Calu3 (cell line): ENCODE measurements around the gene E2F8. TPM values are rescaled to one million over a fixed set of nuclear protein-coding genes. Genes with fewer than 3 reads are reported as not detected.

Source experiments
- BruUV-seq: library from RNA; stranded (reverse); fragments of 400-500 nt; replicated peaks from 2 replicates; lab custom pipeline; 2021; lab: Mats Ljungman, UMichigan
- CTCF ChIA-PET: fragments of 300-600 bp; sonication (Branson Sonifier 250); formaldehyde crosslinking; loops from one replicate; lab custom pipeline; 2022; ENCODE audit warnings: antibody characterized with exemption; lab: Charles Lee
- DNase-seq: peaks from one replicate; pipeline ENCODE4 v3.0.0; 2022
- H3K27ac Mint-ChIP-seq: one replicate; pipeline ENCODE4 v1.8.0; 2022; ENCODE audit warnings: mixed read lengths; ENCODE audit not compliant: unreplicated experiment
- H3K27me3 Mint-ChIP-seq: one replicate; pipeline ENCODE4 v1.8.0; 2022; ENCODE audit warnings: mixed read lengths; ENCODE audit not compliant: unreplicated experiment
- H3K36me3 Mint-ChIP-seq: one replicate; pipeline ENCODE4 v1.8.0; 2022; ENCODE audit warnings: mild to moderate bottlenecking, moderate library complexity, mixed read lengths; ENCODE audit not compliant: insufficient read depth, unreplicated experiment
- H3K4me1 Mint-ChIP-seq: one replicate; pipeline ENCODE4 v1.8.0; 2022; ENCODE audit warnings: mild to moderate bottlenecking, low read depth, mixed read lengths; ENCODE audit not compliant: unreplicated experiment
- H3K4me3 Mint-ChIP-seq: one replicate; pipeline ENCODE4 v1.8.0; 2022; ENCODE audit warnings: mild to moderate bottlenecking, low read depth, moderate library complexity, mixed read lengths; ENCODE audit not compliant: unreplicated experiment
- H3K9me3 Mint-ChIP-seq: one replicate; pipeline ENCODE4 v1.8.0; 2022; ENCODE audit warnings: low read depth, mixed read lengths; ENCODE audit not compliant: unreplicated experiment
- CTCF ChIP-seq: fragments of 200-600 bp; IDR thresholded peaks from one replicate; pipeline ENCODE4 v1.8.0; 2022; ENCODE audit warnings: antibody characterized with exemption; ENCODE audit not compliant: unreplicated experiment
- intact Hi-C: fragments of 100-400 bp; cut with micrococcal nuclease; formaldehyde crosslinking; loops from one replicate; pipeline ENCODE4 v1.10.0; 2022; ENCODE audit not compliant: unreplicated experiment
- total RNA-seq: library from RNA; stranded (reverse); gene quantifications from 2 replicates; pipeline ENCODE4 v1.2.3, GENCODE V29; 2022

E2F8 gene
- total RNA-seq, 1 experiment from 2014 or later = 19.7 TPM

- DNase-seq = no peak
- peaks cover 11% of the 10 kb centered on the region for H3K9me3 Mint-ChIP-seq
- no peak overlapping the region for H3K4me3 Mint-ChIP-seq
- peak overlapping the region; percentile 57 for H3K27ac Mint-ChIP-seq
- intact Hi-C loops = loop anchor here (5.0 to 10.0 kb wide), 2 partner anchors 166 to 881 kb away; no protein-coding TSS in a partner anchor
- TF ChIP-seq CTCF = no peak
- H3K27me3 Mint-ChIP-seq = no peaks in the 10 kb centered on the region
- no TSS peak for BruUV-seq
- CTCF ChIA-PET = interaction anchor here (0.7 to 1.5 kb wide), 2 partner anchors 16 to 374 kb away, joined by 3 read pairs; no protein-coding TSS in a partner anchor
- H3K36me3 Mint-ChIP-seq = peaks cover 41% of the 10 kb centered on the region
- peaks cover 39% of the 10 kb centered on the region for H3K4me1 Mint-ChIP-seq
Measured at GRCh38 chr11:19243613-19244012, 2.9 kb upstream of the E2F8 start.

DNA sequence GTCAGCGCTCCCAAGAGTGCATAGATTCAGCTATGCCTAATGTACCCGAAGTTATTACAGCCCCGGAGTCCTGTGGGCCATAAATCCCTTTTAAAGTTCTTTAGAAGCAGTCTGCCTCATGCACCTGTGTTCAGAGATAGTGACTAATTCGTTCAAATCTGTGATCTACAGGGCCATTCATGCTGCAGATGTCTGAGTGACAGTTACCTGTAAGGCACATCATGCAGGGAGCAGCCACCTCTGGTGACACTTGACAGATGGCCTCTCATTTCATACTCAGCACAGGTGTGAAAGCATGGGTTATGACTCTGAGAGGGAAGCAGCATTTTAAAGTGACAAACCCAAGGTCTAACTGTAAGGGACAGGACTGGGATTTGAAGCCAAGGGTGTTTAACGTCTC, 2.4 kb upstream of the E2F8 start:
- Mint-ChIP-seq H3K27me3 (no peaks in the 10 kb centered on the region), H3K27ac (no peak overlapping the region), H3K9me3 (peaks cover 6% of the 10 kb centered on the region), H3K36me3 (peaks cover 41% of the 10 kb centered on the region), H3K4me1 (peaks cover 42% of the 10 kb centered on the region), H3K4me3 (no peak overlapping the region)
- no peak for DNase-seq
- BruUV-seq = no TSS peak
- CTCF ChIA-PET = no interaction called here
- intact Hi-C loops = loop anchor here (5.0 to 10.0 kb wide), 2 partner anchors 166 to 882 kb away; no protein-coding TSS in a partner anchor
- TF ChIP-seq CTCF = no peak

DNA sequence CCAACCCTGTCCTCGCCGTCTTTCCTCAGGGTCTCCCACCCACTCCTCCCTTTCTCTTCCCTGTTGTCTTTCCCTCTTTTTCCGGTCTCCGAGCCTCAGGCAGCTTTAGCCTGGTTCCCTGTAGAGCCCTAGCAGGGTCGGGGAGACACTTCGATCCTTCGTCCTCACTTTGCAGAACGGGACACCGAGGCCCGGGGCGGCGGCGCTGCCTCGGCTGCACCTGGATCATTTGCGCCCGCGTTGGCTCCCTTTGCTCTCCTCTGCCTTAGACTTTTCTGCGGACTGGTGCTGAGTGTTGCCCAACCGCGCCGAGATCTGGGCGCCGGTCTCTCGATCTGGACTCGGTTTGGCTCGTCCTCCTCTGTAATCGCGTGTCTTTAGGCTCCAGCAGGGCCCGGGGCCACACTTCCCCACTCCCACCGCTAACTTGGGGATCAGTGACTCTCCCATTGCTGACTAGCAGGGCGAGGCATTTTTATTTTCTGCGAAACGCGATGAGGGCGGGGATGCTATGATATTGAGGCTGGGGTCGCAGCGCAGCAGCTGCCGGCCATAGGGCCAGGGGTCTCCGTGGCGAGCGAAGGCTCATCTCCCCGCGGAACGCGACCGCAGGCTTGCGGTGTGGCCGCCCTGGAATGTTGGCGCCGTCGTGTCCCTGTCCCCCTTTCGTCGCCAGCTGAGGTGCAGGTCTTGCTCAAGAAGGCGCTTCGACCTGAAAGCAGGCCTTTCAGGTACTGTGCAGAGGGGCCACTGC, 1.6 kb upstream of the E2F8 start:
- intact Hi-C loops = loop anchor here (5.0 to 10.0 kb wide), 2 partner anchors 165 to 882 kb away; no protein-coding TSS in a partner anchor
- H3K9me3 Mint-ChIP-seq = peaks cover 3% of the 10 kb centered on the region
- CTCF ChIA-PET = no interaction called here
- peaks cover 41% of the 10 kb centered on the region for H3K36me3 Mint-ChIP-seq
- BruUV-seq = no TSS peak
- H3K27ac Mint-ChIP-seq = peak overlapping the region; percentile 60
- peaks cover 45% of the 10 kb centered on the region for H3K4me1 Mint-ChIP-seq
- no peak for DNase-seq
- peak overlapping the region; percentile 70 for H3K4me3 Mint-ChIP-seq
- no peaks in the 10 kb centered on the region for H3K27me3 Mint-ChIP-seq
- TF ChIP-seq CTCF = no peak

- H3K4me1 Mint-ChIP-seq = peaks cover 50% of the 10 kb centered on the region
- H3K4me3 Mint-ChIP-seq = peak overlapping the region; percentile 70
- BruUV-seq = TSS peak; percentile 34
- peak; percentile 77 for DNase-seq
- H3K9me3 Mint-ChIP-seq = no peaks in the 10 kb centered on the region
- H3K27me3 Mint-ChIP-seq = no peaks in the 10 kb centered on the region
- intact Hi-C loops = loop anchor here (5.0 to 10.0 kb wide), 2 partner anchors 164 to 883 kb away; no protein-coding TSS in a partner anchor
- H3K27ac Mint-ChIP-seq = peak overlapping the region; percentile 75
- TF ChIP-seq CTCF = no peak
- CTCF ChIA-PET = interaction anchor here (0.6 to 1.0 kb wide), 2 partner anchors 78 to 171 kb away, joined by 4 read pairs; no protein-coding TSS in a partner anchor
- H3K36me3 Mint-ChIP-seq = peaks cover 36% of the 10 kb centered on the region
Measured at GRCh38 chr11:19241260-19242178, 774 bp upstream of the E2F8 start.
